WTC11 (cell line): ENCODE measurements around the gene C19orf73. TPM values are rescaled to one million over a fixed set of nuclear protein-coding genes. Genes with fewer than 3 reads are reported as not detected.

Experiments
- ATAC-seq: fragments of 200-7000 bp; cut with Tn5 transposase; 2 replicates; pipeline ENCODE4 v1.10.0; 2021; ENCODE audit warnings: mild to moderate bottlenecking, moderate library complexity
- CTCF ChIA-PET: fragments of 300-600 bp; sonication (Branson Sonifier 250); formaldehyde crosslinking; loops from one replicate; lab custom pipeline; 2021; ENCODE audit warnings: antibody characterized with exemption; lab: Charles Lee
- POLR2A ChIA-PET: fragments of 350-600 bp; sonication (Branson Sonifier 250); formaldehyde crosslinking; loops from one replicate; lab custom pipeline; 2021; ENCODE audit warnings: antibody characterized with exemption; lab: Charles Lee
- DNase-seq: peaks from one replicate; pipeline ENCODE4 v3.0.0; 2021; ENCODE audit warnings: low spot score
- H3K27ac Mint-ChIP-seq: 2 replicates; pipeline ENCODE4 v1.8.0; 2021; ENCODE audit warnings: mixed read lengths
- H3K27me3 Mint-ChIP-seq: 2 replicates; pipeline ENCODE4 v1.8.0; 2021; ENCODE audit warnings: low read depth, mild to moderate bottlenecking, moderate library complexity, mixed read lengths
- H3K36me3 Mint-ChIP-seq: 2 replicates; pipeline ENCODE4 v1.8.0; 2021; ENCODE audit warnings: mixed read lengths
- H3K4me1 Mint-ChIP-seq: 2 replicates; pipeline ENCODE4 v1.8.0; 2022; ENCODE audit warnings: mixed read lengths
- H3K4me3 Mint-ChIP-seq: 2 replicates; pipeline ENCODE4 v1.8.0; 2021; ENCODE audit warnings: mild to moderate bottlenecking, moderate library complexity, mixed read lengths
- H3K9me3 Mint-ChIP-seq: 2 replicates; pipeline ENCODE4 v1.8.0; 2021; ENCODE audit warnings: mixed read lengths
- CREM ChIP-seq: sonication (generic); formaldehyde crosslinking; IDR thresholded peaks from 2 replicates; pipeline ENCODE4 v1.8.1; 2022; ENCODE audit warnings: mild to moderate bottlenecking, missing genetic modification reagents, moderate library complexity
- ELF4 ChIP-seq: sonication (generic); formaldehyde crosslinking; IDR thresholded peaks from 2 replicates; pipeline ENCODE4 v1.8.1; 2022; ENCODE audit warnings: low read depth, mild to moderate bottlenecking, moderate library complexity, missing genetic modification reagents
- FOXP1 ChIP-seq: sonication (generic); formaldehyde crosslinking; IDR thresholded peaks from 2 replicates; pipeline ENCODE4 v1.8.0; 2022; ENCODE audit warnings: missing genetic modification reagents, mild to moderate bottlenecking, moderate library complexity, borderline replicate concordance
- MYBL2 ChIP-seq: sonication (generic); formaldehyde crosslinking; IDR thresholded peaks from 2 replicates; pipeline ENCODE4 v1.8.1; 2023; ENCODE audit warnings: mild to moderate bottlenecking, moderate library complexity, missing genetic modification reagents
- NR2C2 ChIP-seq: sonication (generic); formaldehyde crosslinking; IDR thresholded peaks from 2 replicates; pipeline ENCODE4 v1.8.0; 2022; ENCODE audit warnings: mild to moderate bottlenecking, missing genetic modification reagents
- TCF7 ChIP-seq: sonication (generic); formaldehyde crosslinking; IDR thresholded peaks from 2 replicates; pipeline ENCODE4 v1.8.0; 2022; ENCODE audit warnings: mild to moderate bottlenecking, low read depth, missing genetic modification reagents, moderate library complexity
- TP53 ChIP-seq: sonication (generic); formaldehyde crosslinking; IDR thresholded peaks from 2 replicates; pipeline ENCODE4 v1.8.1; 2023; ENCODE audit warnings: mild to moderate bottlenecking, missing genetic modification reagents
- ZNF121 ChIP-seq: sonication (generic); formaldehyde crosslinking; IDR thresholded peaks from 2 replicates; pipeline ENCODE4 v1.8.0; 2023; ENCODE audit warnings: missing genetic modification reagents
- ZNF232 ChIP-seq: sonication (generic); formaldehyde crosslinking; IDR thresholded peaks from 2 replicates; pipeline ENCODE4 v1.8.0; 2022; ENCODE audit warnings: mild to moderate bottlenecking, missing genetic modification reagents
- ZNF423 ChIP-seq: fragments of 250-450 bp; sonication (Bioruptor Pico); IDR thresholded peaks from 2 replicates; pipeline ENCODE4 v2.1.2; 2022; ENCODE audit warnings: mild to moderate bottlenecking, moderate library complexity
- total RNA-seq: library from RNA; stranded (reverse); gene quantifications from 3 replicates; pipeline ENCODE4 v1.2.3, GENCODE V29; 2021
- TF ChIP-seq, protein P1 (sequence below): sonication (generic); formaldehyde crosslinking; IDR thresholded peaks from 2 replicates; pipeline ENCODE4 v1.8.0; 2023; ENCODE audit warnings: missing genetic modification reagents, mild to moderate bottlenecking, borderline replicate concordance
- TF ChIP-seq, protein P2 (sequence below): fragments of 250-450 bp; sonication (Bioruptor Pico); IDR thresholded peaks from 2 replicates; pipeline ENCODE4 v1.9.0; 2021; ENCODE audit warnings: mild to moderate bottlenecking, borderline replicate concordance
- TF ChIP-seq, protein P3 (sequence below): sonication (generic); formaldehyde crosslinking; conservative IDR thresholded peaks from 2 replicates; pipeline ENCODE4 v1.8.1; 2022; ENCODE audit warnings: mild to moderate bottlenecking, missing genetic modification reagents
- TF ChIP-seq, protein P4 (sequence below): sonication (generic); formaldehyde crosslinking; IDR thresholded peaks from 2 replicates; pipeline ENCODE4 v1.8.0; 2023; ENCODE audit warnings: mild to moderate bottlenecking, missing genetic modification reagents
- TF ChIP-seq, protein P5 (sequence below): fragments of 250-450 bp; sonication (Bioruptor Pico); IDR thresholded peaks from 2 replicates; pipeline ENCODE4 v1.9.0; 2021; ENCODE audit warnings: mild to moderate bottlenecking
- TF ChIP-seq, protein P6 (sequence below): sonication (generic); formaldehyde crosslinking; IDR thresholded peaks from 2 replicates; pipeline ENCODE4 v1.8.1; 2023; ENCODE audit warnings: mild to moderate bottlenecking, missing genetic modification reagents, moderate library complexity
- TF ChIP-seq, protein P7 (sequence below): sonication (generic); formaldehyde crosslinking; IDR thresholded peaks from 2 replicates; pipeline ENCODE4 v1.8.1; 2022; ENCODE audit warnings: low read depth, missing genetic modification reagents, borderline replicate concordance
- TF ChIP-seq, protein P8 (sequence below): fragments of 250-450 bp; sonication (Bioruptor Pico); IDR thresholded peaks from 2 replicates; pipeline ENCODE4 v1.9.0; 2021; ENCODE audit warnings: mild to moderate bottlenecking

Gene C19orf73
- total RNA-seq, 1 experiment from 2014 or later, result 3.2 TPM

DNA sequence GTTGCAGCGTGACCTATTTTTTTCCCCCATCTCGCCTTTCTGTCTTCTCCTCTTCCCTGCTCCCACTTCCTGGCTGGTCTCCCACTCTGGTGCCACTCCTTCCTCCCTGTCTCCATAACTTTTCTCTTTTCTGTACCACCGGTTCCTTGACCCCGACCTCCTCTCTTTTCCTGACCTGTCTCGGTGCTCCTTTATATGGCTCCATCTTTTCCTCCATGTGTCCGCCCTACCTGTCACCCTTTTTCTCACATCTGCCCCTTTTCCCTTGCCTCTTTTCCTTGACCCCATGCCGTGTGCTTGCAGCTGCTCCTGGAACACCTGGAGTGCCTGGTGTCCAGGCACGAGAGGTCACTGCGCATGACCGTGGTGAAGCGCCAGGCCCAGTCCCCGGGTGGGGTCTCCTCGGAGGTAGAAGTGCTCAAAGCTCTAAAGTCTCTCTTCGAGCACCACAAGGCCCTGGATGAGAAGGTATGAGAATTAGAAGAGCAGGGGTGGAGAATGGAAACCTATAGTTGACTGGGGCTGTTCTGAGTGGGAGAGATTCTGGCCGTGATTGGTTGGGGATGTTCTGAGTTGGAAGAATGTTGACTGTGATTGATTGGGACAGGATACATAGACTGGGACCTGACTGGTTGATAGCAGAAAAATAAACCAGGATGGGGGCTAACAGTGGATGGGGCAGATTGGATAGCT, 9.7 kb upstream of the C19orf73 start:
- no peak for ATAC-seq
- CTCF ChIA-PET, result interaction anchor here (0.9 to 9.7 kb wide), 16 partner anchors 11 to 173 kb away, joined by 3 to 118 read pairs (median 10); partner anchors contain the start of gene LIN7B
- H3K36me3 Mint-ChIP-seq, result peaks cover 2% of the 10 kb centered on the region; the same call in 1 of the 2 replicates
- no peaks in the 10 kb centered on the region for H3K9me3 Mint-ChIP-seq
- peaks cover 30% of the 10 kb centered on the region for H3K4me1 Mint-ChIP-seq
- peak overlapping the region; percentile 89 for H3K4me3 Mint-ChIP-seq
- POLR2A ChIA-PET, result interaction anchor here (1.3 to 1.5 kb wide), 2 partner anchors 18 to 20 kb away, joined by 5 read pairs; no protein-coding TSS in a partner anchor
- H3K27me3 Mint-ChIP-seq, result peaks cover 65% of the 10 kb centered on the region
- DNase-seq, result no peak
- peak overlapping the region; percentile 29; the same call in 1 of the 2 replicates for H3K27ac Mint-ChIP-seq
- TF ChIP-seq, protein P1, sequence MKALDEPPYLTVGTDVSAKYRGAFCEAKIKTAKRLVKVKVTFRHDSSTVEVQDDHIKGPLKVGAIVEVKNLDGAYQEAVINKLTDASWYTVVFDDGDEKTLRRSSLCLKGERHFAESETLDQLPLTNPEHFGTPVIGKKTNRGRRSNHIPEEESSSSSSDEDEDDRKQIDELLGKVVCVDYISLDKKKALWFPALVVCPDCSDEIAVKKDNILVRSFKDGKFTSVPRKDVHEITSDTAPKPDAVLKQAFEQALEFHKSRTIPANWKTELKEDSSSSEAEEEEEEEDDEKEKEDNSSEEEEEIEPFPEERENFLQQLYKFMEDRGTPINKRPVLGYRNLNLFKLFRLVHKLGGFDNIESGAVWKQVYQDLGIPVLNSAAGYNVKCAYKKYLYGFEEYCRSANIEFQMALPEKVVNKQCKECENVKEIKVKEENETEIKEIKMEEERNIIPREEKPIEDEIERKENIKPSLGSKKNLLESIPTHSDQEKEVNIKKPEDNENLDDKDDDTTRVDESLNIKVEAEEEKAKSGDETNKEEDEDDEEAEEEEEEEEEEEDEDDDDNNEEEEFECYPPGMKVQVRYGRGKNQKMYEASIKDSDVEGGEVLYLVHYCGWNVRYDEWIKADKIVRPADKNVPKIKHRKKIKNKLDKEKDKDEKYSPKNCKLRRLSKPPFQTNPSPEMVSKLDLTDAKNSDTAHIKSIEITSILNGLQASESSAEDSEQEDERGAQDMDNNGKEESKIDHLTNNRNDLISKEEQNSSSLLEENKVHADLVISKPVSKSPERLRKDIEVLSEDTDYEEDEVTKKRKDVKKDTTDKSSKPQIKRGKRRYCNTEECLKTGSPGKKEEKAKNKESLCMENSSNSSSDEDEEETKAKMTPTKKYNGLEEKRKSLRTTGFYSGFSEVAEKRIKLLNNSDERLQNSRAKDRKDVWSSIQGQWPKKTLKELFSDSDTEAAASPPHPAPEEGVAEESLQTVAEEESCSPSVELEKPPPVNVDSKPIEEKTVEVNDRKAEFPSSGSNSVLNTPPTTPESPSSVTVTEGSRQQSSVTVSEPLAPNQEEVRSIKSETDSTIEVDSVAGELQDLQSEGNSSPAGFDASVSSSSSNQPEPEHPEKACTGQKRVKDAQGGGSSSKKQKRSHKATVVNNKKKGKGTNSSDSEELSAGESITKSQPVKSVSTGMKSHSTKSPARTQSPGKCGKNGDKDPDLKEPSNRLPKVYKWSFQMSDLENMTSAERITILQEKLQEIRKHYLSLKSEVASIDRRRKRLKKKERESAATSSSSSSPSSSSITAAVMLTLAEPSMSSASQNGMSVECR (CRISPR knock-in tag), result no peak
- TF ChIP-seq, protein P2, sequence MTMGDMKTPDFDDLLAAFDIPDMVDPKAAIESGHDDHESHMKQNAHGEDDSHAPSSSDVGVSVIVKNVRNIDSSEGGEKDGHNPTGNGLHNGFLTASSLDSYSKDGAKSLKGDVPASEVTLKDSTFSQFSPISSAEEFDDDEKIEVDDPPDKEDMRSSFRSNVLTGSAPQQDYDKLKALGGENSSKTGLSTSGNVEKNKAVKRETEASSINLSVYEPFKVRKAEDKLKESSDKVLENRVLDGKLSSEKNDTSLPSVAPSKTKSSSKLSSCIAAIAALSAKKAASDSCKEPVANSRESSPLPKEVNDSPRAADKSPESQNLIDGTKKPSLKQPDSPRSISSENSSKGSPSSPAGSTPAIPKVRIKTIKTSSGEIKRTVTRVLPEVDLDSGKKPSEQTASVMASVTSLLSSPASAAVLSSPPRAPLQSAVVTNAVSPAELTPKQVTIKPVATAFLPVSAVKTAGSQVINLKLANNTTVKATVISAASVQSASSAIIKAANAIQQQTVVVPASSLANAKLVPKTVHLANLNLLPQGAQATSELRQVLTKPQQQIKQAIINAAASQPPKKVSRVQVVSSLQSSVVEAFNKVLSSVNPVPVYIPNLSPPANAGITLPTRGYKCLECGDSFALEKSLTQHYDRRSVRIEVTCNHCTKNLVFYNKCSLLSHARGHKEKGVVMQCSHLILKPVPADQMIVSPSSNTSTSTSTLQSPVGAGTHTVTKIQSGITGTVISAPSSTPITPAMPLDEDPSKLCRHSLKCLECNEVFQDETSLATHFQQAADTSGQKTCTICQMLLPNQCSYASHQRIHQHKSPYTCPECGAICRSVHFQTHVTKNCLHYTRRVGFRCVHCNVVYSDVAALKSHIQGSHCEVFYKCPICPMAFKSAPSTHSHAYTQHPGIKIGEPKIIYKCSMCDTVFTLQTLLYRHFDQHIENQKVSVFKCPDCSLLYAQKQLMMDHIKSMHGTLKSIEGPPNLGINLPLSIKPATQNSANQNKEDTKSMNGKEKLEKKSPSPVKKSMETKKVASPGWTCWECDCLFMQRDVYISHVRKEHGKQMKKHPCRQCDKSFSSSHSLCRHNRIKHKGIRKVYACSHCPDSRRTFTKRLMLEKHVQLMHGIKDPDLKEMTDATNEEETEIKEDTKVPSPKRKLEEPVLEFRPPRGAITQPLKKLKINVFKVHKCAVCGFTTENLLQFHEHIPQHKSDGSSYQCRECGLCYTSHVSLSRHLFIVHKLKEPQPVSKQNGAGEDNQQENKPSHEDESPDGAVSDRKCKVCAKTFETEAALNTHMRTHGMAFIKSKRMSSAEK, result no peak
- TF ChIP-seq NR2C2 (CRISPR knock-in tag) (no peak), ZNF232 (no peak), FOXP1 (CRISPR knock-in tag) (no peak), TCF7 (no peak), ZNF121 (no peak), MYBL2 (CRISPR knock-in tag) (no peak), ELF4 (CRISPR knock-in tag) (no peak), ZNF423 (CRISPR knock-in tag) (no peak), CREM (no peak), TP53 (CRISPR knock-in tag) (no peak)
- TF ChIP-seq, protein P3, sequence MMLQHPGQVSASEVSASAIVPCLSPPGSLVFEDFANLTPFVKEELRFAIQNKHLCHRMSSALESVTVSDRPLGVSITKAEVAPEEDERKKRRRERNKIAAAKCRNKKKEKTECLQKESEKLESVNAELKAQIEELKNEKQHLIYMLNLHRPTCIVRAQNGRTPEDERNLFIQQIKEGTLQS (CRISPR knock-in tag), result no peak
- TF ChIP-seq, protein P4, sequence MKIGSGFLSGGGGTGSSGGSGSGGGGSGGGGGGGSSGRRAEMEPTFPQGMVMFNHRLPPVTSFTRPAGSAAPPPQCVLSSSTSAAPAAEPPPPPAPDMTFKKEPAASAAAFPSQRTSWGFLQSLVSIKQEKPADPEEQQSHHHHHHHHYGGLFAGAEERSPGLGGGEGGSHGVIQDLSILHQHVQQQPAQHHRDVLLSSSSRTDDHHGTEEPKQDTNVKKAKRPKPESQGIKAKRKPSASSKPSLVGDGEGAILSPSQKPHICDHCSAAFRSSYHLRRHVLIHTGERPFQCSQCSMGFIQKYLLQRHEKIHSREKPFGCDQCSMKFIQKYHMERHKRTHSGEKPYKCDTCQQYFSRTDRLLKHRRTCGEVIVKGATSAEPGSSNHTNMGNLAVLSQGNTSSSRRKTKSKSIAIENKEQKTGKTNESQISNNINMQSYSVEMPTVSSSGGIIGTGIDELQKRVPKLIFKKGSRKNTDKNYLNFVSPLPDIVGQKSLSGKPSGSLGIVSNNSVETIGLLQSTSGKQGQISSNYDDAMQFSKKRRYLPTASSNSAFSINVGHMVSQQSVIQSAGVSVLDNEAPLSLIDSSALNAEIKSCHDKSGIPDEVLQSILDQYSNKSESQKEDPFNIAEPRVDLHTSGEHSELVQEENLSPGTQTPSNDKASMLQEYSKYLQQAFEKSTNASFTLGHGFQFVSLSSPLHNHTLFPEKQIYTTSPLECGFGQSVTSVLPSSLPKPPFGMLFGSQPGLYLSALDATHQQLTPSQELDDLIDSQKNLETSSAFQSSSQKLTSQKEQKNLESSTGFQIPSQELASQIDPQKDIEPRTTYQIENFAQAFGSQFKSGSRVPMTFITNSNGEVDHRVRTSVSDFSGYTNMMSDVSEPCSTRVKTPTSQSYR (CRISPR knock-in tag), result no peak
- TF ChIP-seq, protein P5, sequence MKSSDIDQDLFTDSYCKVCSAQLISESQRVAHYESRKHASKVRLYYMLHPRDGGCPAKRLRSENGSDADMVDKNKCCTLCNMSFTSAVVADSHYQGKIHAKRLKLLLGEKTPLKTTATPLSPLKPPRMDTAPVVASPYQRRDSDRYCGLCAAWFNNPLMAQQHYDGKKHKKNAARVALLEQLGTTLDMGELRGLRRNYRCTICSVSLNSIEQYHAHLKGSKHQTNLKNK (CRISPR knock-in tag), result no peak
- TF ChIP-seq, protein P6, sequence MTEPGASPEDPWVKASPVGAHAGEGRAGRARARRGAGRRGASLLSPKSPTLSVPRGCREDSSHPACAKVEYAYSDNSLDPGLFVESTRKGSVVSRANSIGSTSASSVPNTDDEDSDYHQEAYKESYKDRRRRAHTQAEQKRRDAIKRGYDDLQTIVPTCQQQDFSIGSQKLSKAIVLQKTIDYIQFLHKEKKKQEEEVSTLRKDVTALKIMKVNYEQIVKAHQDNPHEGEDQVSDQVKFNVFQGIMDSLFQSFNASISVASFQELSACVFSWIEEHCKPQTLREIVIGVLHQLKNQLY (CRISPR knock-in tag), result no peak
- TF ChIP-seq, protein P7, sequence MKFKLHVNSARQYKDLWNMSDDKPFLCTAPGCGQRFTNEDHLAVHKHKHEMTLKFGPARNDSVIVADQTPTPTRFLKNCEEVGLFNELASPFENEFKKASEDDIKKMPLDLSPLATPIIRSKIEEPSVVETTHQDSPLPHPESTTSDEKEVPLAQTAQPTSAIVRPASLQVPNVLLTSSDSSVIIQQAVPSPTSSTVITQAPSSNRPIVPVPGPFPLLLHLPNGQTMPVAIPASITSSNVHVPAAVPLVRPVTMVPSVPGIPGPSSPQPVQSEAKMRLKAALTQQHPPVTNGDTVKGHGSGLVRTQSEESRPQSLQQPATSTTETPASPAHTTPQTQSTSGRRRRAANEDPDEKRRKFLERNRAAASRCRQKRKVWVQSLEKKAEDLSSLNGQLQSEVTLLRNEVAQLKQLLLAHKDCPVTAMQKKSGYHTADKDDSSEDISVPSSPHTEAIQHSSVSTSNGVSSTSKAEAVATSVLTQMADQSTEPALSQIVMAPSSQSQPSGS, result no peak
- TF ChIP-seq, protein P8, sequence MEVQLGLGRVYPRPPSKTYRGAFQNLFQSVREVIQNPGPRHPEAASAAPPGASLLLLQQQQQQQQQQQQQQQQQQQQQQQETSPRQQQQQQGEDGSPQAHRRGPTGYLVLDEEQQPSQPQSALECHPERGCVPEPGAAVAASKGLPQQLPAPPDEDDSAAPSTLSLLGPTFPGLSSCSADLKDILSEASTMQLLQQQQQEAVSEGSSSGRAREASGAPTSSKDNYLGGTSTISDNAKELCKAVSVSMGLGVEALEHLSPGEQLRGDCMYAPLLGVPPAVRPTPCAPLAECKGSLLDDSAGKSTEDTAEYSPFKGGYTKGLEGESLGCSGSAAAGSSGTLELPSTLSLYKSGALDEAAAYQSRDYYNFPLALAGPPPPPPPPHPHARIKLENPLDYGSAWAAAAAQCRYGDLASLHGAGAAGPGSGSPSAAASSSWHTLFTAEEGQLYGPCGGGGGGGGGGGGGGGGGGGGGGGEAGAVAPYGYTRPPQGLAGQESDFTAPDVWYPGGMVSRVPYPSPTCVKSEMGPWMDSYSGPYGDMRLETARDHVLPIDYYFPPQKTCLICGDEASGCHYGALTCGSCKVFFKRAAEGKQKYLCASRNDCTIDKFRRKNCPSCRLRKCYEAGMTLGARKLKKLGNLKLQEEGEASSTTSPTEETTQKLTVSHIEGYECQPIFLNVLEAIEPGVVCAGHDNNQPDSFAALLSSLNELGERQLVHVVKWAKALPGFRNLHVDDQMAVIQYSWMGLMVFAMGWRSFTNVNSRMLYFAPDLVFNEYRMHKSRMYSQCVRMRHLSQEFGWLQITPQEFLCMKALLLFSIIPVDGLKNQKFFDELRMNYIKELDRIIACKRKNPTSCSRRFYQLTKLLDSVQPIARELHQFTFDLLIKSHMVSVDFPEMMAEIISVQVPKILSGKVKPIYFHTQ (CRISPR knock-in tag), result no peak
